ENCODE measurements around the gene NFIA. TPM values are rescaled to one million over a fixed set of nuclear protein-coding genes. Genes with fewer than 3 reads are reported as not detected.

Gene NFIA
- total RNA-seq, 1 experiment from 2014 or later, result 20.9 TPM

DNA sequence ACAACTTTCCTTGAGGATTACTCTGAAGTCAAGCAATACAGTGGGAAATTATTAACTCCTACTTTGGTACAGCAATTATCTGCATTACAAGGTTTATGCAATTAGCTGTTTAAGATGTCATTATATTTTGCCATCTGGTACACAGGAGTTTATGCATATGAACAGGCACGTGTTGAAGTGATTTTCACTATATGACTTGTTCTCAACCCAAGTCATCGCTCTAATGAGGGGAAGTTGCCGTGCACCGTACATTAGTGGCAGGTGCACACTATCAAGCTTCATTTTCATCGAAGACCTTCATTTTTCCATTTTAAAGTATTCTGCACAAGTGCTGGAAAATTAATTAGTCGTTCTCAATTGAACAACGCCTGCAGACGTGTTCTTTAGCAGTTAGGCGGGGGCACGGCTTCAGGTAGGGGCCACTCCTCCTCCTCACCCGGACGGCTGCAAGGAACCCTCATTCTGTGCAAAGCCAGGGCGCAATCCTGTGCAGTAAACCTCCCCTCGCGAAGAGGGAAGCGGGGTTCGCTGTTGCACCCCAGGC, 39.8 kb upstream of the NFIA start:
- no peaks in the 10 kb centered on the region for H3K36me3 ChIP-seq (ENCODE audit: control insufficient read depth, insufficient read depth, low read length)
- TF ChIP-seq TCF7L2 (IDR thresholded peaks at IDR 0.05; ENCODE audit: low read depth, low read length) (no peak), REST (IDR thresholded peaks at IDR 0.05; ENCODE audit: insufficient read depth in 1 of 2, low read depth in 2 of 2, low read length in 1 of 2) (no peak), SIN3A (IDR thresholded peaks at IDR 0.05; ENCODE audit: borderline replicate concordance, insufficient read depth, low read depth, low read length) (no peak), POLR2AphosphoS5 (IDR thresholded peaks at IDR 0.05; ENCODE audit: low read depth, low read length) (no peak)
- TF ChIP-seq, protein P1, sequence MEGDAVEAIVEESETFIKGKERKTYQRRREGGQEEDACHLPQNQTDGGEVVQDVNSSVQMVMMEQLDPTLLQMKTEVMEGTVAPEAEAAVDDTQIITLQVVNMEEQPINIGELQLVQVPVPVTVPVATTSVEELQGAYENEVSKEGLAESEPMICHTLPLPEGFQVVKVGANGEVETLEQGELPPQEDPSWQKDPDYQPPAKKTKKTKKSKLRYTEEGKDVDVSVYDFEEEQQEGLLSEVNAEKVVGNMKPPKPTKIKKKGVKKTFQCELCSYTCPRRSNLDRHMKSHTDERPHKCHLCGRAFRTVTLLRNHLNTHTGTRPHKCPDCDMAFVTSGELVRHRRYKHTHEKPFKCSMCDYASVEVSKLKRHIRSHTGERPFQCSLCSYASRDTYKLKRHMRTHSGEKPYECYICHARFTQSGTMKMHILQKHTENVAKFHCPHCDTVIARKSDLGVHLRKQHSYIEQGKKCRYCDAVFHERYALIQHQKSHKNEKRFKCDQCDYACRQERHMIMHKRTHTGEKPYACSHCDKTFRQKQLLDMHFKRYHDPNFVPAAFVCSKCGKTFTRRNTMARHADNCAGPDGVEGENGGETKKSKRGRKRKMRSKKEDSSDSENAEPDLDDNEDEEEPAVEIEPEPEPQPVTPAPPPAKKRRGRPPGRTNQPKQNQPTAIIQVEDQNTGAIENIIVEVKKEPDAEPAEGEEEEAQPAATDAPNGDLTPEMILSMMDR (IDR thresholded peaks at IDR 0.05), result no peak
- peak overlapping the region; percentile 16 to 44; a peak in 3 of 4 replicates for H3K4me3 ChIP-seq (ENCODE audit: low read depth in 2 of 2, low read length in 2 of 2)
- intact Hi-C loops (cut with micrococcal nuclease; ENCODE audit: unreplicated experiment), result loop anchor here (2.0 to 5.0 kb wide), 4 partner anchors 64 to 1065 kb away; no protein-coding TSS in a partner anchor
- H3K27me3 ChIP-seq (ENCODE audit: control insufficient read depth, insufficient read depth, low read length), result peaks cover 4% of the 10 kb centered on the region; the same call in 1 of the 2 replicates
- in situ Hi-C loops (cut with HindIII; ENCODE audit: low pct_unique_long_range_greater_than_20kb, low sequenced_read_pairs), result no loop called here
- no peak overlapping the region for H3K27ac ChIP-seq (ENCODE audit: low read length)
- BruUV-seq (replicated peaks), result no TSS peak
- no peak for DNase-seq (ENCODE audit: low read depth, low spot score)
- ChIA-PET CTCF (interaction anchor here (0.6 to 2.1 kb wide), 5 partner anchors 64 to 1071 kb away, joined by 3 to 13 read pairs (median 7); no protein-coding TSS in a partner anchor), POLR2A (no interaction called here)
- no peaks in the 10 kb centered on the region for H3K4me1 ChIP-seq (ENCODE audit: control insufficient read depth, insufficient read depth, low read length)
- no peaks in the 10 kb centered on the region for H3K9me3 ChIP-seq (ENCODE audit: control insufficient read depth, insufficient read depth, low read depth, low read length)
- ATAC-seq, result peak; percentile 56; the same call in 1 of the 2 replicates

DNA sequence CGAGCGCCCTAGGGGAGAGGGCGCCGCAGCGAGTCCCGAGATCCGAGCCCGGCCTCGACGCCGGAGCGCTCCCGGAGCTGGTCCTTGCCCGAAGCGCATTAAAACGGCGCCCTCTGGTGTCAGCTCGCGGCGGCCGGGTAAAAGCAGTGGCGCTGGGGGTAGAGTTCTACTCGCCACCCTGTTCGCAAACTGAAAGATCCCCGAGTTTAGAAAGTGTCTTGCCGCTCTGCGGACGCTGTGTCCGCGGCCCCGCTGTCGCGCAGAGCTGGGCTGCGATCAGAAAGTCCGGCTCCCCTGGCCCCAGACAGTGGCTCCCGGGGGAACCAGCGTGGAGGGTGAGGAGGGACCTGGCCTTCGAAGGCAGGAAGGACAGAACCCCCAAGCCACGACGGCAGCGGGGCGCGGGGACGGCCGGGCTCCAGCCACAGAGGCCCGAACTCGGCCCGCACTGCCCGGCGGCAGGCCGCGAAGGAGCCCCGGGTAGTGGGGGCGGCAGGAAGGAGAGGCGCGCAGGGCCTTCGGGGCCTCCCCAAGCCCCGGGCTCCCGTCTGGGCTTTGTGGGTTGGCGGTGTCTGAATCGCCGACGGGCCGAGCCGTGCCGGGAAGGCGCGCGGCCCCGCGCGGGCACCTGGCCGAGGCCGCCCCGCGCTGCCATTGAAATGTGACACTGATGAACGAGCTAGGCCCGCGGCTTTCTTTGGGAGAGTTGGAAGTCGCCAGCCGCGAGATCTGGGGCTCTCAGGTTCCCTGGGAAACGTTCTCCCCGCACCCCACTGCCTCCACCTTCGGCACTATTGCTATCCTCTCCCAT, 39.1 kb upstream of the NFIA start:
- no peaks in the 10 kb centered on the region for H3K9me3 ChIP-seq (ENCODE audit: control insufficient read depth, insufficient read depth, low read depth, low read length)
- ChIA-PET POLR2A (interaction anchor here (0.5 kb wide), 1 partner anchor 344 kb away, joined by 6 read pairs; no protein-coding TSS in a partner anchor), CTCF (interaction anchor here (0.6 to 2.1 kb wide), 6 partner anchors 51 to 1072 kb away, joined by 3 to 13 read pairs (median 6); no protein-coding TSS in a partner anchor)
- H3K27ac ChIP-seq (ENCODE audit: low read length), result no peak overlapping the region
- no TSS peak for BruUV-seq (replicated peaks)
- peak; percentile 99 for ATAC-seq
- peak overlapping the region; percentile 16 to 44 for H3K4me3 ChIP-seq (ENCODE audit: low read depth in 2 of 2, low read length in 2 of 2)
- no peaks in the 10 kb centered on the region for H3K36me3 ChIP-seq (ENCODE audit: control insufficient read depth, insufficient read depth, low read length)
- intact Hi-C loops (cut with micrococcal nuclease; ENCODE audit: unreplicated experiment) (loop anchor here (2.0 to 5.0 kb wide), 4 partner anchors 64 to 1066 kb away; no protein-coding TSS in a partner anchor), in situ Hi-C loops (cut with HindIII; ENCODE audit: low pct_unique_long_range_greater_than_20kb, low sequenced_read_pairs) (no loop called here)
- peaks cover 4% of the 10 kb centered on the region; the same call in 1 of the 2 replicates for H3K27me3 ChIP-seq (ENCODE audit: control insufficient read depth, insufficient read depth, low read length)
- no peaks in the 10 kb centered on the region for H3K4me1 ChIP-seq (ENCODE audit: control insufficient read depth, insufficient read depth, low read length)
- TF ChIP-seq, protein P1 (IDR thresholded peaks at IDR 0.05), result peak; percentile 93
- no peak for TF ChIP-seq SIN3A (IDR thresholded peaks at IDR 0.05; ENCODE audit: borderline replicate concordance, insufficient read depth, low read depth, low read length)
- no peak for DNase-seq (ENCODE audit: low read depth, low spot score)

All from Panc1 (cell line).